ENCODE results near the gene FBXO4.

GRCh38 chr5:41935544-41935943 lies 10.5 kb downstream of the FBXO4 start:
- TF ChIP-seq RARB (CRISPR knock-in tag; IDR thresholded peaks at IDR 0.05): no peak
- TF ChIP-seq TSHZ2 (CRISPR knock-in tag; IDR thresholded peaks at IDR 0.05): no peak
- TF ChIP-seq PATZ1 (CRISPR knock-in tag; IDR thresholded peaks at IDR 0.05; ENCODE audit: borderline replicate concordance): no peak
- no peak for TF ChIP-seq TCF4 (CRISPR knock-in tag; IDR thresholded peaks at IDR 0.05; ENCODE audit: borderline replicate concordance)
- no peak for TF ChIP-seq BACH2 (CRISPR knock-in tag; IDR thresholded peaks at IDR 0.05; ENCODE audit: borderline replicate concordance)
- TF ChIP-seq ZNF565 (CRISPR knock-in tag; conservative IDR thresholded peaks at IDR 0.05; ENCODE audit: low read depth): no peak
- no peak for TF ChIP-seq ZNF8 (CRISPR knock-in tag; IDR thresholded peaks at IDR 0.05)
- no peak for TF ChIP-seq ZC3H10 (CRISPR knock-in tag; IDR thresholded peaks at IDR 0.05)
- TF ChIP-seq ARNTL (CRISPR knock-in tag; IDR thresholded peaks at IDR 0.05; ENCODE audit: borderline replicate concordance, low read depth): no peak
- TF ChIP-seq ISL1 (CRISPR knock-in tag; IDR thresholded peaks at IDR 0.05): no peak
- no peak for TF ChIP-seq ESRRG (CRISPR knock-in tag; IDR thresholded peaks at IDR 0.05)
- TF ChIP-seq PPARA (CRISPR knock-in tag; IDR thresholded peaks at IDR 0.05; ENCODE audit: borderline replicate concordance): no peak
- TF ChIP-seq CSDC2 (CRISPR knock-in tag; IDR thresholded peaks at IDR 0.05): no peak
